ENCODE measurements around the gene HIVEP3.

The HIVEP3 gene

GRCh38 chr1:41652384-41653265, 266.1 kb downstream of the HIVEP3 start:
- DNase-seq (ENCODE audit: low read depth in 2 of 2), result no peak

- no peak for DNase-seq (ENCODE audit: low read depth in 2 of 2)
These were observed 268.5 kb downstream of the HIVEP3 start for GRCh38 chr1:41650028-41650880.

- no peak for DNase-seq (ENCODE audit: low read depth in 2 of 2)
These were observed 269.2 kb downstream of the HIVEP3 start for GRCh38 chr1:41649396-41650027.

GRCh38 chr1:41648844-41649243, 269.9 kb downstream of the HIVEP3 start:
- no peak for DNase-seq (ENCODE audit: low read depth in 2 of 2)

- no peak for DNase-seq (ENCODE audit: low read depth in 2 of 2)
These were observed 270.5 kb downstream of the HIVEP3 start for GRCh38 chr1:41648230-41648629.

GRCh38 chr1:41647221-41648135, 271.2 kb downstream of the HIVEP3 start:
- DNase-seq (ENCODE audit: low read depth in 2 of 2), result no peak

- DNase-seq (ENCODE audit: low read depth in 2 of 2), result no peak
These were observed 272.5 kb downstream of the HIVEP3 start for GRCh38 chr1:41646186-41646585.

- no peak for DNase-seq (ENCODE audit: low read depth in 2 of 2)
These were observed 273.7 kb downstream of the HIVEP3 start for GRCh38 chr1:41645062-41645461.

GRCh38 chr1:41642922-41643821, 275.6 kb downstream of the HIVEP3 start:
- no peak for DNase-seq (ENCODE audit: low read depth in 2 of 2)

GRCh38 chr1:41641941-41642527, 276.7 kb downstream of the HIVEP3 start:
- DNase-seq (ENCODE audit: low read depth in 2 of 2), result no peak

GRCh38 chr1:41641475-41641814, 277.3 kb downstream of the HIVEP3 start:
- DNase-seq (ENCODE audit: low read depth in 2 of 2), result no peak

GRCh38 chr1:41640756-41641474, 277.8 kb downstream of the HIVEP3 start:
- no peak for DNase-seq (ENCODE audit: low read depth in 2 of 2)

GRCh38 chr1:41640141-41640751, 278.5 kb downstream of the HIVEP3 start:
- DNase-seq (ENCODE audit: low read depth in 2 of 2), result no peak

- peak in 1 of 2 donors; percentile 56 for DNase-seq (ENCODE audit: low read depth in 2 of 2)
These were observed 279.3 kb downstream of the HIVEP3 start for GRCh38 chr1:41639332-41639936.

- DNase-seq (ENCODE audit: low read depth in 2 of 2), result no peak
These were observed 280.4 kb downstream of the HIVEP3 start for GRCh38 chr1:41638086-41639024.

GRCh38 chr1:41637367-41637766, 281.4 kb downstream of the HIVEP3 start:
- DNase-seq (ENCODE audit: low read depth in 2 of 2), result no peak

- DNase-seq (ENCODE audit: low read depth in 2 of 2), result no peak
These were observed 285.0 kb downstream of the HIVEP3 start for GRCh38 chr1:41633764-41634163.
